Measurements from ENCODE around the gene ANKMY1. TPM values are rescaled to one million over a fixed set of nuclear protein-coding genes. Genes with fewer than 3 reads are reported as not detected.

The ANKMY1 gene
- total and polyA plus RNA-seq, 8 donors = 6.9 to 20.1 (median 10.7) TPM

GRCh38 chr2:240520974-240521350, 36.8 kb downstream of the ANKMY1 start:
- DNase-seq (peak in 2 of 6 donors; percentile 44 to 47), FAIRE-seq (no peak), ATAC-seq (no peak)
- H3K27me3 ChIP-seq = no peaks in the 10 kb centered on the region
- WGBS, 2 donors = 89 to 91% methylated on average over 10 to 12 of the region's 12 CpGs
- TF ChIP-seq CTCF (IDR thresholded peaks at IDR 0.05) = no peak
- no peaks in the 10 kb centered on the region for H3K4me1 ChIP-seq
- intact Hi-C loops (cut with DNase I) = no loop called here
- no peaks in the 10 kb centered on the region for H3K9me3 ChIP-seq
- H3K4me3 ChIP-seq = no peak overlapping the region
- H3K27ac ChIP-seq = no peak overlapping the region
- H3K36me3 ChIP-seq = peaks cover 0 to 14% (median 0%) of the 10 kb centered on the region in 3 donors

GRCh38 chr2:240520130-240520973, 37.4 kb downstream of the ANKMY1 start:
- no peaks in the 10 kb centered on the region for H3K4me1 ChIP-seq
- DNase-seq (peak in 2 of 6 donors; percentile 53 to 54), ATAC-seq (no peak), FAIRE-seq (no peak)
- intact Hi-C loops (cut with DNase I) = no loop called here
- WGBS, 2 donors = 52 to 55% methylated on average over 52 of the region's 52 CpGs
- no peaks in the 10 kb centered on the region for H3K9me3 ChIP-seq
- H3K27ac ChIP-seq = no peak overlapping the region
- H3K27me3 ChIP-seq = no peaks in the 10 kb centered on the region
- H3K36me3 ChIP-seq = peaks cover 0 to 14% (median 0%) of the 10 kb centered on the region in 3 donors
- no peak overlapping the region for H3K4me3 ChIP-seq
- TF ChIP-seq CTCF (IDR thresholded peaks at IDR 0.05) = no peak

- no peak overlapping the region for H3K27ac ChIP-seq
- H3K27me3 ChIP-seq = no peaks in the 10 kb centered on the region
- 79 to 81% methylated on average over 25 of the region's 25 CpGs for WGBS, 2 donors
- FAIRE-seq (no peak), DNase-seq (peak in 2 of 6 donors; percentile 15 to 31), ATAC-seq (no peak)
- no peak for TF ChIP-seq CTCF (IDR thresholded peaks at IDR 0.05)
- intact Hi-C loops (cut with DNase I) = no loop called here
- no peaks in the 10 kb centered on the region for H3K9me3 ChIP-seq
- peaks cover 0 to 10% (median 0%) of the 10 kb centered on the region in 3 donors for H3K36me3 ChIP-seq
- no peak overlapping the region for H3K4me3 ChIP-seq
- no peaks in the 10 kb centered on the region for H3K4me1 ChIP-seq
Observed at GRCh38 chr2:240519396-240520129, 38.2 kb downstream of the ANKMY1 start.

- ATAC-seq (no peak), DNase-seq (no peak), FAIRE-seq (no peak)
- TF ChIP-seq CTCF (IDR thresholded peaks at IDR 0.05) = no peak
- no peaks in the 10 kb centered on the region for H3K4me1 ChIP-seq
- H3K36me3 ChIP-seq = peaks cover 0 to 10% (median 0%) of the 10 kb centered on the region in 3 donors
- H3K27me3 ChIP-seq = no peaks in the 10 kb centered on the region
- H3K4me3 ChIP-seq = no peak overlapping the region
- H3K9me3 ChIP-seq = no peaks in the 10 kb centered on the region
- WGBS, 2 donors = 89% methylated on average over 5 of the region's 5 CpGs
- no peak overlapping the region for H3K27ac ChIP-seq
- intact Hi-C loops (cut with DNase I) = no loop called here
Observed at GRCh38 chr2:240518981-240519380, 38.8 kb downstream of the ANKMY1 start.

Data from pancreas (tissue), 10 donors.